IMR-90 (cell line): Measurements from ENCODE around the gene CORO1C.

Experiments used
- BHLHE40 ChIP-seq: fragments of 150-350 bp; IDR thresholded peaks from 2 replicates; pipeline ENCODE4 v1.6.1; 2016; ENCODE audit warnings: mild to moderate bottlenecking, low read depth, low read length
- CEBPB ChIP-seq: IDR thresholded peaks from 2 replicates; pipeline ENCODE4 v1.6.1; 2012; ENCODE audit warnings: low read depth, low read length, improper control_type of control experiment
- FOS ChIP-seq: fragments of 150-350 bp; IDR thresholded peaks from 2 replicates; pipeline ENCODE4 v1.6.1; 2016; ENCODE audit warnings: low read depth, low read length
- MAFK ChIP-seq: IDR thresholded peaks from 2 replicates; pipeline ENCODE4 v1.6.1; 2012; ENCODE audit warnings: low read depth, low read length, improper control_type of control experiment
- MXI1 ChIP-seq: IDR thresholded peaks from 2 replicates; pipeline ENCODE4 v1.6.1; 2012; ENCODE audit warnings: low read depth, mild to moderate bottlenecking, low read length, moderate library complexity, borderline replicate concordance
- NFE2L2 ChIP-seq: fragments of 150-350 bp; IDR thresholded peaks from 2 replicates; pipeline ENCODE4 v1.6.1; 2016; ENCODE audit warnings: low read depth, mild to moderate bottlenecking, low read length
- POLR2A ChIP-seq: IDR thresholded peaks from 2 replicates; pipeline ENCODE4 v1.6.1; 2012; ENCODE audit warnings: mild to moderate bottlenecking, low read depth, low read length
- RAD21 ChIP-seq: IDR thresholded peaks from 2 replicates; pipeline ENCODE4 v1.6.1; 2012; ENCODE audit warnings: low read length, improper control_type of control experiment
- RCOR1 ChIP-seq: IDR thresholded peaks from 2 replicates; pipeline ENCODE4 v1.6.1; 2012; ENCODE audit warnings: mild to moderate bottlenecking, low read length, improper control_type of control experiment; ENCODE audit not compliant: insufficient replicate concordance
- RFX5 ChIP-seq: IDR thresholded peaks from 2 replicates; pipeline ENCODE4 v1.8.0; 2012; ENCODE audit warnings: low read depth, mild to moderate bottlenecking, low read length, moderate library complexity
- SMC3 ChIP-seq: fragments of 150-350 bp; IDR thresholded peaks from 2 replicates; pipeline ENCODE4 v1.6.1; 2016; ENCODE audit warnings: low read depth, mild to moderate bottlenecking, antibody characterized with exemption, low read length, moderate library complexity
- TF ChIP-seq, protein P1 (sequence below): conservative IDR thresholded peaks from 2 replicates; pipeline ENCODE4 v1.5.1; 2012; ENCODE audit warnings: mild to moderate bottlenecking, low read depth, low read length, improper control_type of control experiment
- TF ChIP-seq, protein P2 (sequence below): fragments of 150-350 bp; IDR thresholded peaks from 2 replicates; pipeline ENCODE4 v1.6.1; 2017; ENCODE audit warnings: mild to moderate bottlenecking, antibody characterized with exemption, low read length, low read depth
- TF ChIP-seq, protein P3 (sequence below): fragments of 150-350 bp; IDR thresholded peaks from 2 replicates; pipeline ENCODE4 v1.6.1; 2016; ENCODE audit warnings: low read depth, mild to moderate bottlenecking, low read length, moderate library complexity, borderline replicate concordance

DNA sequence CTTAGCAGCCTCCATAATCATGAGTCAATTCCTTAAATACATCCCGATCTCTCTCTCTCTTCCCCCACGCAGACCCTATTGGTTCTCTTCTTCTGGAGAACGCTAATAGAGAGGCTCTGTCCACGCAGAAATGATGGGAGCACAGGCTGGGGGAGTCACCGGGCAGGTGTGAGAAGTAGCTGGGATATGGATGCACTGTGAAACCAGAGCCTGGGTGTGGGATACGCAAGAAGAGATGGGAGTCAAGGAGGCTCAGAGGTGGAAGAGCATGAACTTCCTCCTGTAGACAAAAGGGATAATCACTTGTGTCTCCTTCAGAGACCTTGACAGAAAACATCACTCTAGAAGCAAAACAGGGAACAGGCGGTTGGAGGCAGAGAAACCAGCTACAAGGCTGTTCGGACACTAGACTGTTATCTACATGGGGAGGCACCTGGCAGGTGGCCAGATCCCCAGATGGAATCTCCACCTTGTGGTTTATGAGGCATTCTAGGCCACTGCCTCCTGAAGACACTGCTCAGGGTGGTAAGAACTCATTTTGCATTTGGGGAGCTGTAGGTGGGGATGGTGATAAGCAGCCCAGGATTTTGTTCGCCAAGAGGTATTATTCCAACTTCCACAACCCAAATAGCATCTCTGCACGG is 90.4 kb downstream of the CORO1C start:
- TF ChIP-seq, protein P1, sequence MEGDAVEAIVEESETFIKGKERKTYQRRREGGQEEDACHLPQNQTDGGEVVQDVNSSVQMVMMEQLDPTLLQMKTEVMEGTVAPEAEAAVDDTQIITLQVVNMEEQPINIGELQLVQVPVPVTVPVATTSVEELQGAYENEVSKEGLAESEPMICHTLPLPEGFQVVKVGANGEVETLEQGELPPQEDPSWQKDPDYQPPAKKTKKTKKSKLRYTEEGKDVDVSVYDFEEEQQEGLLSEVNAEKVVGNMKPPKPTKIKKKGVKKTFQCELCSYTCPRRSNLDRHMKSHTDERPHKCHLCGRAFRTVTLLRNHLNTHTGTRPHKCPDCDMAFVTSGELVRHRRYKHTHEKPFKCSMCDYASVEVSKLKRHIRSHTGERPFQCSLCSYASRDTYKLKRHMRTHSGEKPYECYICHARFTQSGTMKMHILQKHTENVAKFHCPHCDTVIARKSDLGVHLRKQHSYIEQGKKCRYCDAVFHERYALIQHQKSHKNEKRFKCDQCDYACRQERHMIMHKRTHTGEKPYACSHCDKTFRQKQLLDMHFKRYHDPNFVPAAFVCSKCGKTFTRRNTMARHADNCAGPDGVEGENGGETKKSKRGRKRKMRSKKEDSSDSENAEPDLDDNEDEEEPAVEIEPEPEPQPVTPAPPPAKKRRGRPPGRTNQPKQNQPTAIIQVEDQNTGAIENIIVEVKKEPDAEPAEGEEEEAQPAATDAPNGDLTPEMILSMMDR = no peak
- no peak for TF ChIP-seq RFX5
- TF ChIP-seq POLR2A = no peak; the same call in 1 of the 2 replicates
- TF ChIP-seq RAD21 = no peak
- TF ChIP-seq MAFK = no peak
- no peak for TF ChIP-seq RCOR1
- TF ChIP-seq, protein P2, sequence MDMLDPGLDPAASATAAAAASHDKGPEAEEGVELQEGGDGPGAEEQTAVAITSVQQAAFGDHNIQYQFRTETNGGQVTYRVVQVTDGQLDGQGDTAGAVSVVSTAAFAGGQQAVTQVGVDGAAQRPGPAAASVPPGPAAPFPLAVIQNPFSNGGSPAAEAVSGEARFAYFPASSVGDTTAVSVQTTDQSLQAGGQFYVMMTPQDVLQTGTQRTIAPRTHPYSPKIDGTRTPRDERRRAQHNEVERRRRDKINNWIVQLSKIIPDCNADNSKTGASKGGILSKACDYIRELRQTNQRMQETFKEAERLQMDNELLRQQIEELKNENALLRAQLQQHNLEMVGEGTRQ = no peak
- TF ChIP-seq SMC3 = no peak
- TF ChIP-seq CEBPB = no peak
- no peak for TF ChIP-seq MXI1
- TF ChIP-seq BHLHE40 = no peak
- no peak for TF ChIP-seq NFE2L2
- TF ChIP-seq, protein P3, sequence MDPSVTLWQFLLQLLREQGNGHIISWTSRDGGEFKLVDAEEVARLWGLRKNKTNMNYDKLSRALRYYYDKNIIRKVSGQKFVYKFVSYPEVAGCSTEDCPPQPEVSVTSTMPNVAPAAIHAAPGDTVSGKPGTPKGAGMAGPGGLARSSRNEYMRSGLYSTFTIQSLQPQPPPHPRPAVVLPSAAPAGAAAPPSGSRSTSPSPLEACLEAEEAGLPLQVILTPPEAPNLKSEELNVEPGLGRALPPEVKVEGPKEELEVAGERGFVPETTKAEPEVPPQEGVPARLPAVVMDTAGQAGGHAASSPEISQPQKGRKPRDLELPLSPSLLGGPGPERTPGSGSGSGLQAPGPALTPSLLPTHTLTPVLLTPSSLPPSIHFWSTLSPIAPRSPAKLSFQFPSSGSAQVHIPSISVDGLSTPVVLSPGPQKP = no peak
- TF ChIP-seq FOS = no peak
